DMS53 treated with DMSO at 0.1 percent for 48 hours (cell line): ENCODE results near the gene MLLT6.

Experiments
- DNase-seq: peaks from one replicate; lab custom pipeline; 2025; ENCODE audit not compliant: unreplicated experiment; lab: John Stamatoyannopoulos, UW

The MLLT6 gene

GRCh38 chr17:38674749-38675615, 30.1 kb upstream of the MLLT6 start, which contains the start of gene EPOP:
Gene EPOP (minus strand): TSS chr17:38674957. CDS start chr17:38674495, 462 bp downstream.
- DNase-seq, result peak; percentile 64

GRCh38 chr17:38676706-38677504, 28.2 kb upstream of the MLLT6 start:
- DNase-seq, result peak; percentile 58

DNA sequence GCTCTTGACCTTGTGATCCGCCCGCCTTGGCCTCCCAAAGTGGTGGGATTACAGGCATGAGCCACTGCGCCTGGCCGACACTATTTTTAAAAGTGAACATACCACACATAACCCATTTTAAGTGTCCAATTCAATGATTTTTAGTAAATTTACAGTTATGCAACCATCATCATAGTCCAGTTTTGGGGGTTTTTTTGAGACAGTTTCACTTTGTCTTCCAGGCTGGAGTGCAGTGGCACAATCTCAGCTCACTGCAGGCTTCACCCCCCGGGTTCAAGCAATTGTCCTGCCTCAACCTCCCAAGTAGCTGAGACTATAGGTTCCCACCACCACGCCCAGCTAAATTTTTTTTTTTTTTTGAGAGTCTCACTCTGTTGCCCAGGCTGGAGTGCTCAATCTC, 27.3 kb upstream of the MLLT6 start:
- DNase-seq, result no peak

DNA sequence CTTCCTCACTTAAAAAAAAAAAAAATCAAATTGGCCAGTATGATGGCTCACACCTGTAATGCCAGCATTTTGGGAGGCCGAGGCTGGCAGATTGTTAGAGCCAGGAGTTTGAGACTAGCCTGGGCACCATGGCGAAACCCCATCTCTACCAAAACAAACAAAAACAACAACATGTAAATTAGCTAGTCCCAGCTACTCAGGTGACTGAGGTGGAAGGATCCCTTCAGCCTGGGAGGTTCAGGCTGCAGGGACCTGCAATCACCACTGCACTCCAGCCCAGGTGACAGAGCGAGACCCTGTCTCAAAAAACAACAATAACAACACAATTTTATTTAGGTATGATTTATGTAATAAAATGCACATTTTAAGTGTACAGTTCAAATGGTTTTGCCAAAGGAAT, 24.0 kb upstream of the MLLT6 start:
- no peak for DNase-seq

DNA sequence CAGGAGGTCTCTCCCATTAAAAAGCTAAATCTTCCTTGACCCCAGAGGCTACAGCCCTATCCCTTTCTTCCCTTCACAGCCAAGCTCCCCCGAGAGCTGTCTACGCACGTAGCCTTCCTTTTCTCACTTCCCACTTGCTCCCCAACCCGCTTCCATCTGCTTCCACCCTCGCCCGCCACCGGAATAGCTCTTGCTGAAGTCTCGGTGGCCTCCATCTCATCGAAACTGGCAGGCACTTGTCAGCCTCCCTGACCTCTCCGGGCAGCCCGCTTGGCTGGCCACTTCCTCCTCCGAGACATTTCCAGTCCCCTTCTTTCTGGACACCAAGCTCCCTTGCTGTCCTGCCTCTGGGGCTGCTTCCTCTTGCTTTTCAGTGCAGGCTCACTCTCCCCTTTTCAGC, 19.6 kb upstream of the MLLT6 start:
- no peak for DNase-seq

DNA sequence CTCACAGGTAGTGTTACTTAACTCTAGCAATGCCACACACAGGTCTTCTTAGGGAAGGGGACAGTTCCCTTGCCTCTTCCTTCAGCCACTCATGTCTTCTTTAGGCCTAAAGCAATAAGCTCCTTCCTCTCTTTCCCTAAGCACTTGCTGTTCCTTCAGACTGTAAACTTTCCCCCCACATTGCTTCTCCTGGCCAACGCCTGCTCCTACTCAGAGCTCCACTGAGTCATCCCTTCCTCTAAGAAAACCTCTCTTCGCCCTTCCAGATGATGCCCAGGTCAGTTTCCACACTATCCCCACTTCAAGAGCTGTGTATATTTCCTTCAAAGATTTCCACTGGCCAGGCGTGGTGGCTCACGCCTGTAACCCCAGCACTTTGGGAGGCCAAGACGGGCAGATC, 17.8 kb upstream of the MLLT6 start:
- DNase-seq, result no peak

- no peak for DNase-seq
Observed at GRCh38 chr17:38690386-38690785, 14.7 kb upstream of the MLLT6 start.

DNA sequence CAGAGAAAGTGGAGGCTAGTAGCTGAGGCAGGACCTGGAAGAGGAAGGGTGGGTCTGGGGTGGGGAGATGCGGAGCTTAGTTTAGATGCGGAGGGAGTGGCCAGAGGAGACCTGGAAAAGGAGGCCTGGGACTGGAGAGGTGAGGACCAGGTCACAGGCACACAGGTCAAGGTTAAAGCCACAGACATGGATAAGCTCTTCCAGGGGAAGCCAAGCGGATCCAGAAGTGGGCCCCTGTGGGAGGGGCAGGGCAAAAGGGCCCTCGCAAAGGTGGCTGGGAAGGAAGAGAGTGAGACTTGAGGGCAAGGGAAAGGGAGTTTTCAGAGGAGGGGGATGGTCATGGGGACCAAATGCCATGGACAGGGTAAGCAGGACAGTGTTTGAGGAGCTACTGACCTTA, 13.9 kb upstream of the MLLT6 start:
- DNase-seq, result no peak

DNA sequence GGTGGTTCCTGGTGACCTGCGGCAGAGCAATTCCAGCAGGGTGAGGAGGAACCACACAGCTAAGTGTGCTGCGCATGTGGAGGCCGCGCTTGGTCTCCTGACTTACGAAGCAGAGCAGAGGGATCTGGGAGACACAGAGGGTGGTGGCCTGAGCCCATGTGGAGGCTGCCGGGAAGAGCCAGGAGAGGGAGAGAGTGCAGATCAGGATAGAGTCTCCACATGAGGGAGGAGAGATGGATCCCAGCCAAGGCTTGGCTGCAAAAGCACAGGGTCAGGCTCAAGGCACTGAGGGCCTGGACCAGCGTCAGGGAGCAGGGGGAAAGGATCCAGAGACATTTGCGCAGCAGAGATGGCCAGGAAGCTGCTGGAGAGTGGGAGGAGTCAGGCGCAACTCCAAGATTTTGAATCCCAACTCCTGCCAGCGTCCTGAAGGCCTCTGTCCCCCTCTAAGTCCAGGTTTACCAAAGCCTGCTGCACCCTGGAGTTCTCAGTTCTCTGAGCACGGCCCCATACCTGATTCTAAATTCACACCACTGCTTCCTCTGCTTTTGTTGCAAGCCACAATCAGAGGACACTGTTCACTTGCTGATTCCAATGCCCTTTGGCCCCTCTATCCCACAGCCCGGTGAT, 11.3 kb upstream of the MLLT6 start:
- no peak for DNase-seq

DNA sequence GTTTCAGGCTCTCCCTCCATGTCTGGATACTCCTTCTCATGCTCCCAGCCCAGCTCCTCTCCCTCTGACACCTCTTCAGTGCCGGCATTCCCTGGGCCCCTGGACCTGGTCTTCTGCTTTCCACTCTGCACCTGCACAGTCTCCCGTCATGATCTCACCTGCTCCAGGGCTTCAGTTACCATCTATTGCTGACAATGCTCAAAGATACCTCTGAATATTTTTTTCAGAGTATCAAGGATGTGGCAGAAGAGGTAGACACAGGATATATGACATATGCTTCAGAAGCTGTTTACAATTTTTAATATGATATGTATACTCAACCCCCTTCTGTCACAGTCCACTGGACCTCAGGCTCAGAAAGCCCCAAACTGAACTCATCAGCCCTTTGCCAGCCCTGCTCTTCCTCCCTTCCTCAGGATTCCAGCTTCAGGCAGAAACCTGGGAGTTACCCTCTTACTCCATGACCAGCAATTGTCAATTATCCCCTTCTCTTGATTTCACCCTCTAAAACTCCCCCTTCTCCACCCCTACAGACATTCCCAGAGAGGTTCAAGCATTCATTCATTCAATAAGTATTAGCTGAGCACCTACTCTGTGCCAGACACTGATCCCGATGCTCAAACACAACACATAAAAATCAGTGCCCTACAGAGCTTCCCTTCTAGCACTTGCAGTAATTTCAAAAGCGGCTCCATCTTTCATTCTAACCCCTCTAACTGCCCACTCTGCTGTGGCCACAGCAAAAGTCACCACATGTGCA, 7.8 kb upstream of the MLLT6 start:
- no peak for DNase-seq

- DNase-seq, result no peak
Observed at GRCh38 chr17:38698760-38699159, 6.3 kb upstream of the MLLT6 start.

DNA sequence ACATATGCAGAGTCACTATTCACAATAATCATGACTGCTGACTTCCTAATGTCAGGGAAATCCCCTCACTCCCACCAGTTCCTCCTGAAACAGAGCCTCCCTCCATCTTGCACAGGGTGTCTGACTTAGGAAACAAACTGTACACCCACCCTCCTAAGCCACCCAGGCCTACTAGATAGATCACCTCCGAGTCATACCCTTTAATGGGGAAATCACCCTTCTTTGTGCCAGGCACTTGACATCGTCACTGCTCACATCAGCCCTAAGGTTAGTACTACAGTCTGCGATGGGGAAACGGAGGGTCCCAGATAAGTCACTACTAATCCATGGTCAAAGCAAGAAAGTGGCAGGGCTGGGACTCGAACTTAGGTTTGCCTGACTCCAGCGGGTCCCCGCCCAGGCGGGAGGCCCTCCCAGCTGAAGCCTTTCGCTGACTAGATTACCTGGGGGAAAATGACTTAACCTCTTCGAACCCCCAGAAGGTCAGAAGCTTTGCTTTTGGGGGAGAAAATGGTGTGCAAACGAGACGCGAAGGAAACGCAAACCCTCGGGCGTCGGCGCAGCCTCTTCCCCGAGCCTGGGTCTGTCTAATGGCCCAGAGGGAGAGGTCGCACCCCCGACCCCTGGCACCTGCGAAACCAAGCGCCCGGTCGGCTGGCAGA, 3.4 kb upstream of the MLLT6 start:
- no peak for DNase-seq

- DNase-seq, result peak; percentile 75
Observed at GRCh38 chr17:38702166-38702915, 2.7 kb upstream of the MLLT6 start.

DNA sequence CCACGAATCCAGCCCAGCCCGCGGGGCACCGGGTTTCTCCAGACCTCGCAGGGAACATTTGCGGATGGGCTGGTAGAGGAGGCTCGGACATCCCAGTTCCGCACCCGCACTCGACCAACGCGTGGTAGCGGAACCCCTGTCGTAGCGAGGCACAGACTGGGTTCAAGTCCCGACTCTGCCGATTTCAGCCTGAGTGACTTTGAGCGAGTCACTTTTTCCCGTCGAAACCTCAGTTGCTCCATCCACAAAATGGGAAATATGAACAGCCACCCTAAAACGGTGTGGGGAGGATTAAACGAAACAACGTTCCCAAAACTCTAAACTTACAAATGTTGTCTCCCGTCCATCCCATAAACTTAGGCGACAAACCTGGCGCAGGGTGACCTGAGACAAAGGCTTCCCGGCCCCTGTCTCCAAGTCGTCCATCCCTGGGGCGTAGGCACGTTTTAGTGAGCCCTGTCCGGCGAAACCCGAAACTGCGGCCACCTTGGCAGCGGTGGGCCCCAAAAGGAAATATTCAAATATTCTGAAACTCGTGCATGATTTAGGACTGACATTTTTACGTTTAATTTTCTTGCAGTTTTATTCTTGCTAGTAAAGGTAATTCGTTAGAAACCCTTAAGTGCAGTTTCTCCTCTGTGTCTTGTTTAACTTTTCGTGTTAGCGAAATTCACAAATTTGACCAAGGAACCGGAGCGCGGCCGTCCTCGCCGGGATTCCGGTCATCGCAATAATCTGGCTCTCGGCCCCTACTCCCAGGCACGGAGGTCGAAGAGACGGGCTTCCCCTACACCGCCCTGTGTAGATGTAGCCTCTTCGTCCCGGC, 1.9 kb upstream of the MLLT6 start:
- no peak for DNase-seq

DNA sequence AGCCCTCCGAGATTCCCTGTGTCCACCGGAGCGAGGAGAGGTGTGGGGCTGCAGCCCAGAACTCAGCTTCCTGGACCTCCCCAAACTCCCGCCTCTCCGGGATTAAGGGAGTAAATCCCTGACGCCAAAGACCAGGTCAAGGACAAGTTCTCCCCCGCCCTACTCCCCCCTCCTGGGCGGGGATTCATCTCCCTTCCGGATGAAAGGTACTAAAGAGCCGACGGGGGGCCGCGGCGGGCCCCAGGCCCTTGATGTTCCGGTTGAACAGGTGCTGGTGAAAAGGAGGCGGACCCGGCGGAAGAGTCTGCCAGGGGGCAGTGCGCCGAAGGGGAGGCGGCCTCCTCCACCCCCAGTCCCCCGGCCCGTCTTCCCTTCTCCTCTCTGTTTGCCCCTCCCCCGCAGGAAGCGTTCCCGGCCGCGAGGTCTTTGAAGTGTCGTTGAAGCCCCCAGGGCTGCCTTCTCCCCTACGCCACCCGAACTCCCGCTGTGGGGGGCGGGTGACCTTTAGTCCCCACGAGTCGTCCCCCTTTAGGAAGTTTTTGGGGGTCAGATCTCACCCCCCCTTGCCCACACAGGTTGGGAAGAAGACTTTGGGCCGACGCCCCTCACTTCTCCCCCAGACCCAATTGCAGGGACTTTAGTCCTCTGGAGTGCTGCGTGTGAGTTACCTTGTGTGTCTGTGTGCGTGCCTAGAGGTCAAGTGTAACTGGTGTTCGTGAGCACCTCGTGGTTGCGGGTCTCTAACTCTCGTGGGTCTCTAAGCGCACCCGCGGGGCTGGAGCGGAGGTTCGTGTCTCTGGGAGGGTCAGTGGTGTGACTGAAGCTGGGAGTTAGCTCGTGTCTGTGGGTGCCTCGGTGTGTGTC, 1.1 kb upstream of the MLLT6 start:
- peak; percentile 94 for DNase-seq

DNA sequence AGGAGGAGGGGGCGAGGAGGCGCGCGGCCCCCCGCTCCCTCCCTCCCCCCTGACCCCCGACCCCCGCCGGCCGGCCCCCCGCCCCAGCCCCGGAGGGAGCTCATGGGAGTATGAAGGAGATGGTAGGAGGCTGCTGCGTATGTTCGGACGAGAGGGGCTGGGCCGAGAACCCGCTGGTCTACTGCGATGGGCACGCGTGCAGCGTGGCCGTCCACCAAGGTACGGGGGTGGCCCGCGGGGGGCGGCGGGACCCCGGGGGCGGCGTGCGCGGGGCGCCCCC, 390 bp downstream of the MLLT6 start:
- no peak for DNase-seq

GRCh38 chr17:38705803-38706504, 881 bp downstream of the MLLT6 start:
- DNase-seq, result no peak
